Naive B cell (primary cell): ENCODE measurements around the gene PDCL3. TPM values are rescaled to one million over a fixed set of nuclear protein-coding genes. Genes with fewer than 3 reads are reported as not detected.

Experiments
- ATAC-seq, 2 donors: fragments of 150-1000 bp; cut with Tn5 transposase; 2 replicates each; pipeline ENCODE4 v1.10.0; 2021; ENCODE audit warnings: low read depth in 2 of 2, mild to moderate bottlenecking in 2 of 2, moderate library complexity in 2 of 2
- DNase-seq: peaks from one replicate; pipeline ENCODE4 v3.0.0; 2022
- H3K27ac Mint-ChIP-seq, 6 donors: one replicate each; pipeline ENCODE4 v1.8.0; 2020 to 2022; ENCODE audit warnings: mild to moderate bottlenecking in 6 of 6, mixed read lengths in 6 of 6, moderate library complexity in 5 of 6, inconsistent platforms in 2 of 6
- H3K27me3 Mint-ChIP-seq, 3 donors: one replicate each; pipeline ENCODE4 v1.8.0; 2021 to 2022; ENCODE audit warnings: mixed read lengths in 3 of 3, mild to moderate bottlenecking in 1 of 3
- H3K36me3 Mint-ChIP-seq, 2 donors: one replicate each; pipeline ENCODE4 v1.8.0; 2020 to 2022; ENCODE audit warnings: mixed read lengths in 2 of 2, inconsistent platforms in 1 of 2, mild to moderate bottlenecking in 1 of 2
- H3K4me1 Mint-ChIP-seq, 3 donors: one replicate each; pipeline ENCODE4 v1.8.0; 2020 to 2022; ENCODE audit warnings: mixed read lengths in 3 of 3, inconsistent platforms in 1 of 3, mild to moderate bottlenecking in 1 of 3, moderate library complexity in 1 of 3
- H3K4me3 Mint-ChIP-seq, 8 donors: one replicate each; pipeline ENCODE4 v1.8.0; 2020 to 2022; ENCODE audit warnings: mild to moderate bottlenecking in 8 of 8, mixed read lengths in 8 of 8, moderate library complexity in 8 of 8, inconsistent platforms in 2 of 8
- H3K9me3 Mint-ChIP-seq, 7 donors: one replicate each; pipeline ENCODE4 v1.8.0; 2020 to 2022; ENCODE audit warnings: mixed read lengths in 7 of 7, mild to moderate bottlenecking in 5 of 7, inconsistent platforms in 2 of 7, moderate library complexity in 1 of 7
- polyA plus RNA-seq, 6 donors: library from polyadenylated mRNA; unstranded; fragments of 300-500 nt; fragmentation: Illumina TruSeq; gene quantifications; one replicate each; pipeline ENCODE4 v1.2.3, GENCODE V29; 2021; ENCODE audit warnings: low read depth in 6 of 6

Gene PDCL3
- polyA plus RNA-seq, 6 donors from 2014 or later: 32.7 to 45.4 (median 39.9) TPM

GRCh38 chr2:100606726-100607343 is 44.0 kb downstream of the PDCL3 start:
- ATAC-seq (peak in 1 of 2 donors; percentile 33), DNase-seq (no peak)
- Mint-ChIP-seq H3K27me3 (peaks cover 7 to 33% (median 13%) of the 10 kb centered on the region in 3 donors), H3K4me1 (peaks cover 0 to 5% (median 0%) of the 10 kb centered on the region in 3 donors), H3K36me3 (no peaks in the 10 kb centered on the region), H3K4me3 (no peak overlapping the region), H3K9me3 (no peaks in the 10 kb centered on the region), H3K27ac (peak overlapping the region in 1 of 6 donors; percentile 5)

- Mint-ChIP-seq H3K9me3 (no peaks in the 10 kb centered on the region), H3K4me3 (no peak overlapping the region), H3K4me1 (peaks cover 1 to 9% (median 5%) of the 10 kb centered on the region in 3 donors), H3K27ac (no peak overlapping the region), H3K27me3 (peaks cover 13 to 37% (median 19%) of the 10 kb centered on the region in 3 donors), H3K36me3 (no peaks in the 10 kb centered on the region)
- ATAC-seq: peak in 1 of 2 donors; percentile 53
- DNase-seq: peak; percentile 29
Measured at GRCh38 chr2:100610381-100610831, 47.6 kb downstream of the PDCL3 start.

GRCh38 chr2:100611079-100612029 is 48.6 kb downstream of the PDCL3 start:
- Mint-ChIP-seq H3K4me3 (no peak overlapping the region), H3K4me1 (peaks cover 1 to 9% (median 5%) of the 10 kb centered on the region in 3 donors), H3K36me3 (no peaks in the 10 kb centered on the region), H3K27me3 (peaks cover 13 to 33% (median 19%) of the 10 kb centered on the region in 3 donors), H3K9me3 (no peaks in the 10 kb centered on the region), H3K27ac (no peak overlapping the region)
- ATAC-seq (no peak), DNase-seq (no peak)

- Mint-ChIP-seq H3K4me3 (no peak overlapping the region), H3K9me3 (no peaks in the 10 kb centered on the region), H3K36me3 (no peaks in the 10 kb centered on the region), H3K27me3 (peaks cover 8 to 25% (median 12%) of the 10 kb centered on the region in 3 donors), H3K27ac (no peak overlapping the region), H3K4me1 (peaks cover 0 to 9% (median 1%) of the 10 kb centered on the region in 3 donors)
- no peak for DNase-seq
- ATAC-seq: no peak
Measured at GRCh38 chr2:100612388-100613000, 49.7 kb downstream of the PDCL3 start.

GRCh38 chr2:100613719-100614118 is 50.9 kb downstream of the PDCL3 start:
- no peak overlapping the region for H3K27ac Mint-ChIP-seq
- no peak for ATAC-seq

GRCh38 chr2:100614455-100615000 is 51.7 kb downstream of the PDCL3 start:
- Mint-ChIP-seq H3K27ac (peak overlapping the region in 1 of 6 donors; percentile 81), H3K36me3 (no peaks in the 10 kb centered on the region), H3K4me3 (no peak overlapping the region), H3K9me3 (peaks cover 0 to 3% (median 0%) of the 10 kb centered on the region in 7 donors), H3K27me3 (peaks cover 16 to 39% (median 25%) of the 10 kb centered on the region in 3 donors), H3K4me1 (peaks cover 0 to 9% (median 1%) of the 10 kb centered on the region in 3 donors)
- ATAC-seq (no peak), DNase-seq (no peak)

More at GRCh38 chr2:100613719-100614118, 50.9 kb downstream of the PDCL3 start:
- DNase-seq: no peak
- H3K27me3 Mint-ChIP-seq: peaks cover 11 to 32% (median 17%) of the 10 kb centered on the region in 3 donors
- no peaks in the 10 kb centered on the region for H3K9me3 Mint-ChIP-seq
- H3K4me3 Mint-ChIP-seq: no peak overlapping the region
- peaks cover 0 to 9% (median 1%) of the 10 kb centered on the region in 3 donors for H3K4me1 Mint-ChIP-seq
- no peaks in the 10 kb centered on the region for H3K36me3 Mint-ChIP-seq

- no peak for DNase-seq
- no peaks in the 10 kb centered on the region for H3K36me3 Mint-ChIP-seq
- no peak overlapping the region for H3K27ac Mint-ChIP-seq
- peaks cover 0 to 3% (median 0%) of the 10 kb centered on the region in 7 donors for H3K9me3 Mint-ChIP-seq
- ATAC-seq: no peak
- H3K27me3 Mint-ChIP-seq: peaks cover 16 to 44% (median 30%) of the 10 kb centered on the region in 3 donors
- no peak overlapping the region for H3K4me3 Mint-ChIP-seq
- H3K4me1 Mint-ChIP-seq: peaks cover 0 to 9% (median 1%) of the 10 kb centered on the region in 3 donors
Measured at GRCh38 chr2:100615471-100615870, 52.7 kb downstream of the PDCL3 start.

GRCh38 chr2:100615886-100616285 is 53.1 kb downstream of the PDCL3 start:
- Mint-ChIP-seq H3K4me3 (no peak overlapping the region), H3K9me3 (peaks cover 0 to 3% (median 0%) of the 10 kb centered on the region in 7 donors), H3K36me3 (no peaks in the 10 kb centered on the region), H3K27me3 (peaks cover 19 to 47% (median 34%) of the 10 kb centered on the region in 3 donors), H3K4me1 (peaks cover 0 to 9% (median 1%) of the 10 kb centered on the region in 3 donors), H3K27ac (no peak overlapping the region)
- ATAC-seq (no peak), DNase-seq (no peak)

GRCh38 chr2:100616841-100617390 is 54.1 kb downstream of the PDCL3 start:
- Mint-ChIP-seq H3K27ac (no peak overlapping the region), H3K4me1 (peaks cover 0 to 9% (median 1%) of the 10 kb centered on the region in 3 donors), H3K27me3 (peaks cover 16 to 46% (median 40%) of the 10 kb centered on the region in 3 donors), H3K36me3 (no peaks in the 10 kb centered on the region), H3K4me3 (no peak overlapping the region), H3K9me3 (peaks cover 0 to 7% (median 0%) of the 10 kb centered on the region in 7 donors)
- ATAC-seq (no peak), DNase-seq (no peak)

- Mint-ChIP-seq H3K4me1 (no peaks in the 10 kb centered on the region), H3K27ac (no peak overlapping the region), H3K9me3 (peaks cover 0 to 7% (median 0%) of the 10 kb centered on the region in 7 donors), H3K4me3 (no peak overlapping the region), H3K36me3 (no peaks in the 10 kb centered on the region), H3K27me3 (peaks cover 16 to 38% (median 33%) of the 10 kb centered on the region in 3 donors)
- ATAC-seq (no peak), DNase-seq (no peak)
Measured at GRCh38 chr2:100619951-100620350, 57.2 kb downstream of the PDCL3 start.

GRCh38 chr2:100620481-100620880 is 57.7 kb downstream of the PDCL3 start:
- no peak for DNase-seq
- no peak overlapping the region for H3K4me3 Mint-ChIP-seq
- no peak overlapping the region for H3K27ac Mint-ChIP-seq
- no peaks in the 10 kb centered on the region for H3K4me1 Mint-ChIP-seq
- peaks cover 16 to 39% (median 35%) of the 10 kb centered on the region in 3 donors for H3K27me3 Mint-ChIP-seq
- ATAC-seq: no peak
- peaks cover 0 to 7% (median 0%) of the 10 kb centered on the region in 7 donors for H3K9me3 Mint-ChIP-seq
- no peaks in the 10 kb centered on the region for H3K36me3 Mint-ChIP-seq

- ATAC-seq (no peak), DNase-seq (no peak)
- no peaks in the 10 kb centered on the region for H3K36me3 Mint-ChIP-seq
- no peak overlapping the region for H3K27ac Mint-ChIP-seq
- no peaks in the 10 kb centered on the region for H3K4me1 Mint-ChIP-seq
- peaks cover 0 to 7% (median 0%) of the 10 kb centered on the region in 7 donors for H3K9me3 Mint-ChIP-seq
- no peak overlapping the region for H3K4me3 Mint-ChIP-seq
- H3K27me3 Mint-ChIP-seq: peaks cover 17 to 45% (median 44%) of the 10 kb centered on the region in 3 donors
Measured at GRCh38 chr2:100621371-100621951, 58.7 kb downstream of the PDCL3 start.
